WI38 (cell line): ENCODE data around the gene HOXA9.

Source experiments
- H3K4me3 ChIP-seq: 2 replicates; pipeline ENCODE4 v1.5.1; 2011; ENCODE audit warnings: low read depth, mild to moderate bottlenecking, control low read depth, low read length
- TF ChIP-seq, protein P1 (sequence below): IDR thresholded peaks from 2 replicates; pipeline ENCODE4 v1.5.1; 2012; ENCODE audit warnings: low read depth, mild to moderate bottlenecking, control low read depth, low read length

The HOXA9 gene

DNA sequence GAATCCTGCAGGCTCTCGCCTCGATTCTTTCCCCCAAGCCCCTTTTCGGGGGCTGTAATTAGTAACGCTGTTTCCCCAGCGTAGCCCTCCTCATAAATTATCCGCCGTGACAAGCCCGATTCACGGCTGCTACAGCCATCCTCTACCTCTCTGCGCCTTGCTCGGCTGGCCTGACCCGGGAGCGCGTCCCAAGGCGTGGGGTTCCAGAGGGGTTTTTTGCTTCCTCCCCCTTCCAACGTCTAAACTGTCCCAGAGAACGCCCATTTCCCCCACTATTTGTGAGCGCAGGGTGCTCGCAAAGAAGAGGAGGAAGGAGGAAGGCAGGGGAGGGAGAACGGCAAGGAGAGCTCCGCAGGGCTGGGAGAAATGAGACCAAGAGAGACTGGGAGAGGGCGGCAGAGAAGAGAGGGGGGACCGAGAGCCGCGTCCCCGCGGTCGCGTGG, 22.7 kb downstream of the HOXA9 start:
- peak overlapping the region; percentile 80 for H3K4me3 ChIP-seq
- TF ChIP-seq, protein P1, sequence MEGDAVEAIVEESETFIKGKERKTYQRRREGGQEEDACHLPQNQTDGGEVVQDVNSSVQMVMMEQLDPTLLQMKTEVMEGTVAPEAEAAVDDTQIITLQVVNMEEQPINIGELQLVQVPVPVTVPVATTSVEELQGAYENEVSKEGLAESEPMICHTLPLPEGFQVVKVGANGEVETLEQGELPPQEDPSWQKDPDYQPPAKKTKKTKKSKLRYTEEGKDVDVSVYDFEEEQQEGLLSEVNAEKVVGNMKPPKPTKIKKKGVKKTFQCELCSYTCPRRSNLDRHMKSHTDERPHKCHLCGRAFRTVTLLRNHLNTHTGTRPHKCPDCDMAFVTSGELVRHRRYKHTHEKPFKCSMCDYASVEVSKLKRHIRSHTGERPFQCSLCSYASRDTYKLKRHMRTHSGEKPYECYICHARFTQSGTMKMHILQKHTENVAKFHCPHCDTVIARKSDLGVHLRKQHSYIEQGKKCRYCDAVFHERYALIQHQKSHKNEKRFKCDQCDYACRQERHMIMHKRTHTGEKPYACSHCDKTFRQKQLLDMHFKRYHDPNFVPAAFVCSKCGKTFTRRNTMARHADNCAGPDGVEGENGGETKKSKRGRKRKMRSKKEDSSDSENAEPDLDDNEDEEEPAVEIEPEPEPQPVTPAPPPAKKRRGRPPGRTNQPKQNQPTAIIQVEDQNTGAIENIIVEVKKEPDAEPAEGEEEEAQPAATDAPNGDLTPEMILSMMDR: no peak

DNA sequence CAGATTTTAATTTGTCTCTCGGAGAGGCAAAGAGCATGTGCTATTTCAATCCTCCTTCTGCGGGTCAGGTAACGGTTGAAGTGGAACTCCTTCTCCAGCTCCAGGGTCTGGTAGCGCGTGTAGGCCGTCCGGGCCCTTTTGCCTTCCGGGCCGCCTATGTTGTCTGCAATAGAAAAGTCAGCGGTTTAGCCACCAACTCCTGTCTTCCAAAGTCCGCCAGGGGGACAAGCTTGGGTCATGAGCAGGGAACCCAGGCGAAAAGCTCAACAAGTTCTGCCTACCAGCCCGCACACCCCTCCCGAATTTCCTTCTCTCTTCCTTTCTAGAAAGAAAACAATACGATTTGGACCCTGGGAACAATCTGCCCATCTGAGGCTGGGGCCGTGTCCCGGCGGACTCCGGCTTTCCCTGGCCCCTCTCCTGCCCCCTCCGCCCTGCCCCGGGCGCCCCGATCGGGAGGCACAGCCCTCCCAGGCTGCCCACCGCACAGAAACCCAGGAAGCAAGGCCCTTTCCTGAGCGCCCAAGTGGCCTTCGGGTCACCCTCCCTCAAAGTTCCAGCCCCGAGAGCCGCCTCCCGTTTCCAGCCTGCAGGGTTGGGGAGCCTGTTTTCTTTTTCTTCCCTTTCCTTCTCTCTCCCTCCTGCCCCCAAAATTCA, 23.3 kb downstream of the HOXA9 start:
- TF ChIP-seq, protein P1: peak; percentile 33; the same call in 1 of the 2 replicates
- peak overlapping the region; percentile 80 for H3K4me3 ChIP-seq

GRCh38 chr7:27141137-27141922, 24.0 kb downstream of the HOXA9 start:
- H3K4me3 ChIP-seq: peak overlapping the region; percentile 80
- TF ChIP-seq, protein P1: no peak

DNA sequence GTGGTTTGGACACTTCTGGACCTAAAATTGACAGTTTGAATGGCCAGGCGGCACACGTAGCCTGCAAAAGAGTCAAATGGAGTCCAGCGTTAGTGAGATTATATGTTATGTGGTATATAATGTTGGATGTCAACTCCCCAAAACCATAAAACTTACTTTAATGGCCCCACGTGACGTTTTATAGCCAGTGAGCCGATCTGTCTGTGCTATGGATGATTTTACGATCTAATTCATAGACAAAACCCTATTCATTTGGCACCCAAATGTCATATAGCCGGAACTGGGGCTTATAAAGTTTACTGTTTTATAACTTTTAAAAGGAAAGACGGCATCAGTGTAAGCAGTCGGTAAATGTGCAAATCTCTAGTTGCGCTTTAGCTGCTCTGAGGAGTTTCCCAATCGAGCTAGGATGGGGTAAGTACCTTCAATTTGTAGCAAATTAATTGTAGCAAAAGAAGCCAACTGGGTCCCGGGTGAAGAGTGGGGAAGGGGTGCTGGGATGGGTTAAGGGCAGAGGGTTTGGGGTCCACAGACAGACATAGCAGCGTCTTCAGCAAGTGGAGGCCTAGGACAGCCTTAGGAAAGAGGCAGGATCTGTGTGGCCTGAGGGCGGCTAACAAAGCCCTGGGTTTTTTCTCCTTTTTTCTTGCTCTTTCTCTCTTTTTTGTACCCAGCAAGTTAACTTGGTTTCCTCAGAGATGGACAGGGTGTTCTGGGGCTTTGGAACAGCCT, 25.0 kb downstream of the HOXA9 start:
- H3K4me3 ChIP-seq: peak overlapping the region; percentile 50
- TF ChIP-seq, protein P1: no peak

- H3K4me3 ChIP-seq: peak overlapping the region; percentile 50
Measured at GRCh38 chr7:27139334-27140125, 25.8 kb downstream of the HOXA9 start.

DNA sequence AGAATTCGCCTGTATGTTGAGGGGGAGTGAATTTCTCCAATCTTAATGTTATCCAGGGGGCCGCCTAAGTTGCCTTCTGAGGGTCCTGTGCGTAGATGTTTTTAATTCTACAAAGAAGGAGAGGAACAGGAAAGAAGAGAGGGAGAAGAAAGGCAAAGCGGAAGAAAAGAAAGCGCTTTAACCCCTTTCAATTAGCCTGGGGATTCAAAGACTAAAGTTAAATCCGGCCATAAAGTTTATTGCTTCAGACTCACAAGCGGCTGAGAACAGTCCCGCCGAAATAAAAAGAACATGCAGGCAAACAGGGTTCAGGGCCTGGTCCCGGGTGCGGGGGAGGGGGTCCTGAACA, 26.4 kb downstream of the HOXA9 start:
- TF ChIP-seq, protein P1: no peak
- peak overlapping the region; percentile 50 for H3K4me3 ChIP-seq

More at GRCh38 chr7:27139334-27140125, 25.8 kb downstream of the HOXA9 start:
- TF ChIP-seq, protein P1: no peak
